Measurements from ENCODE around the gene FOXP2.

GRCh38 chr7:114507381-114507780, 92.8 kb downstream of the FOXP2 start:
- TF ChIP-seq CTCF (conservative IDR thresholded peaks at IDR 0.05; ENCODE audit: low read length) (no peak), EZH2phosphoT487 (IDR thresholded peaks at IDR 0.05; ENCODE audit: borderline replicate concordance) (no peak)

Data from Loucy (cell line).